Spleen (tissue), 11 donors: Measurements from ENCODE around the gene GNG13. TPM values are rescaled to one million over a fixed set of nuclear protein-coding genes. Genes with fewer than 3 reads are reported as not detected.

Experiments
- DNase-seq: peaks from one replicate; pipeline ENCODE4 v3.0.0-alpha.2; 2020
- H3K27ac ChIP-seq, 8 donors: fragments of 200-600 bp; sonication (generic) in 7 of 8; 1 replicate in 4 of 8; 2 replicates in 4 of 8; pipeline versions ENCODE4 v1.5.0 to v1.8.0; 2016 to 2021; ENCODE audit warnings: inconsistent platforms in 4 of 8, mild to moderate bottlenecking in 4 of 8, moderate library complexity in 1 of 8
- H3K27me3 ChIP-seq, 7 donors: fragments of 200-600 bp; sonication (generic) in 6 of 7; replicated peaks in 1 of 7; 1 replicate in 4 of 7; 2 replicates in 3 of 7; pipeline versions ENCODE4 v1.5.0 to v1.8.0; 2016 to 2021; ENCODE audit warnings: inconsistent platforms in 3 of 7, mild to moderate bottlenecking in 1 of 7
- H3K36me3 ChIP-seq, 6 donors: fragments of 200-600 bp; sonication (generic) in 5 of 6; 1 replicate in 4 of 6; 2 replicates in 2 of 6; pipeline versions ENCODE4 v1.5.0 to v1.8.0; 2016 to 2021; ENCODE audit warnings: inconsistent platforms in 2 of 6
- H3K4me1 ChIP-seq, 6 donors: fragments of 200-600 bp; sonication (generic) in 5 of 6; 1 replicate in 3 of 6; 2 replicates in 3 of 6; pipeline versions ENCODE4 v1.5.0 to v1.8.0; 2016 to 2021; ENCODE audit warnings: inconsistent platforms in 3 of 6
- H3K4me3 ChIP-seq, 8 donors: fragments of 200-600 bp; sonication (generic) in 7 of 8; 1 replicate in 4 of 8; 2 replicates in 4 of 8; pipeline versions ENCODE4 v1.5.0 to v1.8.0; 2016 to 2021; ENCODE audit warnings: inconsistent platforms in 4 of 8, mild to moderate bottlenecking in 4 of 8, moderate library complexity in 2 of 8
- H3K9me3 ChIP-seq, 8 donors: fragments of 200-600 bp; sonication (generic) in 7 of 8; 1 replicate in 4 of 8; 2 replicates in 4 of 8; pipeline versions ENCODE4 v1.5.0 to v1.8.0; 2016 to 2021; ENCODE audit warnings: inconsistent platforms in 4 of 8
- CTCF ChIP-seq, 11 experiments: fragments of 200-600 bp in 7 of 11; fragments of 450-650 bp in 4 of 11; sonication (generic) in 4 of 11; IDR thresholded peaks in 8 of 11; conservative IDR thresholded peaks in 3 of 11; 1 replicate in 7 of 11; 2 replicates in 4 of 11; pipeline versions ENCODE4 v1.4.0 to v1.8.0; 2016 to 2021; ENCODE audit warnings: antibody characterized with exemption in 11 of 11, inconsistent platforms in 4 of 11, mild to moderate bottlenecking in 1 of 11
- POLR2A ChIP-seq, 3 donors: fragments of 450-650 bp; IDR thresholded peaks; one replicate each; pipeline ENCODE4 v1.5.1; 2017; ENCODE audit warnings: antibody characterized with exemption in 3 of 3, mild to moderate bottlenecking in 1 of 3
- POLR2AphosphoS5 ChIP-seq, 3 donors: sonication (generic); formaldehyde crosslinking; IDR thresholded peaks; one replicate each; pipeline ENCODE4 v1.5.1; 2017; ENCODE audit warnings: antibody characterized with exemption in 3 of 3
- WGBS, 5 donors: extraction: QIAGEN DNeasy Blood & Tissue Kit in 3 of 5; methylation state at CpG; one replicate each; pipeline versions ENCODE4 v1.1.5 to v1.1.7; 2013 to 2018; 5-methylcytosine and 5-hydroxymethylcytosine counted together
- intact Hi-C: fragments of 100-400 bp; cut with DNase I; formaldehyde crosslinking; loops from one replicate; pipeline ENCODE4 v1.15.0; 2023; ENCODE audit warnings: low total_unique reads
- polyA plus RNA-seq, 3 donors: library from polyadenylated mRNA; stranded (reverse); fragments of 200-250 nt; gene quantifications; one replicate each; pipeline ENCODE4 v1.2.1, GENCODE V29; 2013
- total RNA-seq, 7 donors: library from RNA; depleted of rRNA in 3 of 7; stranded (reverse); fragments of >200 nt in 3 of 7; fragmentation: NEBNext Ultra II Directional in 4 of 7; extraction: Animal tissue kit (Norgen Biotek cat#: 25700) in 4 of 7; gene quantifications; one replicate each; pipeline versions ENCODE4 v1.1.0 to v1.2.1, GENCODE V29; 2016 to 2021
- donor health status: healthy with polysubstance abuse.
- donor health status: DM: no; HTN: no; CAD: no; lungs with moderate emphysema.
- donor health status: DM: no; HTN: no; CAD: no.
- donor health status: Bipolar disorder and iron deficiency.
- donor health status: healthy.
- donor health status: DM: no; HTN: no; CAD: no.
- donor health status: DM: yes; HTN: yes; CAD: no.

GNG13 gene
- total and polyA plus RNA-seq, 10 donors, result not detected

GRCh38 chr16:801584-802363 lies 1.2 kb upstream of the GNG13 start:
- no peaks in the 10 kb centered on the region for H3K9me3 ChIP-seq
- H3K36me3 ChIP-seq, result peaks cover 0 to 12% (median 0%) of the 10 kb centered on the region in 6 donors
- H3K27me3 ChIP-seq, result peaks cover 0 to 66% (median 40%) of the 10 kb centered on the region in 7 donors
- DNase-seq, result no peak
- 58 to 63% (median 60%) methylated on average over 9 to 22 of the region's 22 CpGs for WGBS, 5 donors
- H3K4me3 ChIP-seq, result no peak overlapping the region
- H3K27ac ChIP-seq, result no peak overlapping the region
- intact Hi-C loops, result no loop called here
- H3K4me1 ChIP-seq, result peaks cover 0 to 22% (median 19%) of the 10 kb centered on the region in 6 donors
- no peak for TF ChIP-seq CTCF (IDR thresholded peaks at IDR 0.05 in 8 of 11, conservative IDR thresholded peaks at IDR 0.05 in 3 of 11)
- no peak for TF ChIP-seq POLR2AphosphoS5 (IDR thresholded peaks at IDR 0.05)
- TF ChIP-seq POLR2A (IDR thresholded peaks at IDR 0.05), result no peak

GRCh38 chr16:800834-801511 lies 439 bp upstream of the GNG13 start:
- no peak for DNase-seq
- peaks cover 0 to 14% (median 11%) of the 10 kb centered on the region in 6 donors for H3K4me1 ChIP-seq
- TF ChIP-seq POLR2AphosphoS5 (IDR thresholded peaks at IDR 0.05) (no peak), POLR2A (IDR thresholded peaks at IDR 0.05) (no peak), CTCF (IDR thresholded peaks at IDR 0.05 in 8 of 11, conservative IDR thresholded peaks at IDR 0.05 in 3 of 11) (no peak)
- 13 to 21% (median 16%) methylated on average over 11 to 17 of the region's 17 CpGs for WGBS, 5 donors
- peaks cover 0 to 20% (median 0%) of the 10 kb centered on the region in 6 donors for H3K36me3 ChIP-seq
- intact Hi-C loops, result no loop called here
- no peak overlapping the region for H3K4me3 ChIP-seq
- H3K9me3 ChIP-seq, result no peaks in the 10 kb centered on the region
- peaks cover 0 to 67% (median 40%) of the 10 kb centered on the region in 7 donors for H3K27me3 ChIP-seq
- H3K27ac ChIP-seq, result no peak overlapping the region

GRCh38 chr16:799111-799947 lies 1.2 kb downstream of the GNG13 start:
- H3K36me3 ChIP-seq, result peaks cover 0 to 31% (median 0%) of the 10 kb centered on the region in 6 donors
- no peak for DNase-seq
- H3K9me3 ChIP-seq, result no peaks in the 10 kb centered on the region
- no peak overlapping the region for H3K27ac ChIP-seq
- intact Hi-C loops, result no loop called here
- peak in 1 of 3 donors; percentile 14 for TF ChIP-seq POLR2AphosphoS5 (IDR thresholded peaks at IDR 0.05)
- TF ChIP-seq CTCF (IDR thresholded peaks at IDR 0.05 in 8 of 11, conservative IDR thresholded peaks at IDR 0.05 in 3 of 11), result no peak
- no peak overlapping the region for H3K4me3 ChIP-seq
- peaks cover 0 to 67% (median 40%) of the 10 kb centered on the region in 7 donors for H3K27me3 ChIP-seq
- 39 to 69% (median 62%) methylated on average over 9 to 22 of the region's 22 CpGs for WGBS, 5 donors
- peaks cover 0 to 11% (median 8%) of the 10 kb centered on the region in 6 donors for H3K4me1 ChIP-seq
